Smooth muscle cell (in vitro differentiated cells): ENCODE measurements around the gene ITGA5. TPM values are rescaled to one million over a fixed set of nuclear protein-coding genes. Genes with fewer than 3 reads are reported as not detected.

ENCODE experiments used
- DNase-seq: peaks from one replicate; lab custom pipeline; 2025; ENCODE audit not compliant: unreplicated experiment; lab: John Stamatoyannopoulos, UW
- H2AFZ ChIP-seq: fragments of 200-600 bp; sonication (generic); 2 replicates; pipeline ENCODE4 v1.6.0; 2016; ENCODE audit warnings: antibody characterized with exemption, low read depth, mild to moderate bottlenecking
- H3F3A ChIP-seq: fragments of 200-600 bp; sonication (generic); 2 replicates; pipeline ENCODE4 v1.6.0; 2017; ENCODE audit warnings: antibody characterized with exemption, low read depth
- H3K27ac ChIP-seq: fragments of 200-600 bp; sonication (generic); 2 replicates; pipeline ENCODE4 v1.5.1; 2016; ENCODE audit warnings: low read depth, mild to moderate bottlenecking
- H3K27me3 ChIP-seq: fragments of 200-600 bp; sonication (generic); 2 replicates; pipeline ENCODE4 v1.6.1; 2016; ENCODE audit warnings: low read depth, mild to moderate bottlenecking
- H3K36me3 ChIP-seq: fragments of 200-600 bp; sonication (generic); 2 replicates; pipeline ENCODE4 v1.5.1; 2016; ENCODE audit warnings: low read depth
- H3K4me1 ChIP-seq: fragments of 200-600 bp; sonication (generic); 2 replicates; pipeline ENCODE4 v1.5.1; 2016; ENCODE audit warnings: low read depth
- H3K4me2 ChIP-seq: fragments of 200-600 bp; sonication (generic); 2 replicates; pipeline ENCODE4 v1.6.0; 2016; ENCODE audit warnings: mild to moderate bottlenecking
- H3K4me3 ChIP-seq: fragments of 200-600 bp; sonication (generic); 2 replicates; pipeline ENCODE4 v1.5.1; 2016; ENCODE audit warnings: mild to moderate bottlenecking
- H3K79me2 ChIP-seq: fragments of 200-600 bp; sonication (generic); 2 replicates; pipeline ENCODE4 v1.6.0; 2016; ENCODE audit warnings: low read depth, mild to moderate bottlenecking
- H3K9ac ChIP-seq: fragments of 200-600 bp; sonication (generic); 2 replicates; pipeline ENCODE4 v1.6.0; 2016; ENCODE audit warnings: low read depth
- H3K9me3 ChIP-seq: fragments of 200-600 bp; sonication (generic); replicated peaks from 2 replicates; pipeline ENCODE4 v1.5.1; 2016; ENCODE audit warnings: low read depth
- H4K20me1 ChIP-seq: fragments of 200-600 bp; sonication (generic); 2 replicates; pipeline ENCODE4 v1.6.0; 2016; ENCODE audit warnings: low read depth
- CTCF ChIP-seq: fragments of 200-600 bp; sonication (generic); IDR thresholded peaks from 2 replicates; pipeline ENCODE4 v1.5.1; 2017; ENCODE audit warnings: borderline replicate concordance, mild to moderate bottlenecking, antibody characterized with exemption; ENCODE audit not compliant: insufficient read depth, poor library complexity, severe bottlenecking
- WGBS: methylation state at CpG from one replicate; pipeline ENCODE4 v1.1.7; 2016; ENCODE audit warnings: low lambda C conversion rate; 5-methylcytosine and 5-hydroxymethylcytosine counted together
- polyA plus RNA-seq: library from polyadenylated mRNA; unstranded; fragments of >200 nt; fragmentation: Nextera tagmentation; extraction: Ambion mirVana; gene quantifications from 2 replicates; pipeline ENCODE4 v1.2.1, GENCODE V29; 2016
- total RNA-seq: library from RNA; depleted of rRNA; stranded (reverse); fragments of >200 nt; gene quantifications from 2 replicates; pipeline ENCODE4 v1.2.3, GENCODE V29; 2014

ITGA5 gene
- total and polyA plus RNA-seq, 2 experiments from 2014 or later, result 163 to 192 TPM

DNA sequence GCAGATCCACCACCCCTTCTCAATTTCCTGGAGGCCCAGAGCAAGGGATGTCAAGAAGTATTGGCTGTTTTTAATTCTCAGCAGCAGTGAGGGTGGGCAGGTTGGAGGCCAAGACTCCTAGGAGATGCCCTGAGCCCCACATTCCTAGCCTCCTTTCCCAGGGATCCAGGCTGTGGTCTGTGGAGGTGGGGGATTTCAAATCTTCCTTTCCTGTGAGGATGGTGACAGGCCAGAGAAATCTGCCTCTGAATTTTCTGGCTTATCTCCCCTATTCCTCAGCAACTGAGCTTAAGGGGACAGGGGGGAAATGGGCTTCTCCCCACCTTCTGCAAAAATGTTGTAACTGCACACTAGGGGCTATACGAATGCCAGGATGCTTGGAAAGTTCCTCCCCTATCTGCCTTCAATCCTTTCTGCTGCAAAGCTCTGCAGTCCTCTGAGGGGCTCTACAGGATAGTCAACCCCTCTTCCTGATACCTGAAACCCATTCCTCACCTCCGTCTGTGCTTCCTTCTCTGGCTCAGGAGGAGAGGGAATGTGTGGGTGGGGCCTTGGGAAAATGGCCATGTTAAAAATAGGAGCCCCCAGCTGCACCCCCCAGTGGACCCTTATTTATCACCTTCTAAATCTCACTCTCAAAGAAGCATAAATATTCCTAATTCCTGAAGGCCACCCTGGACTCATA, 61.4 kb downstream of the ITGA5 start:
- no peaks in the 10 kb centered on the region for H3K27me3 ChIP-seq
- H3K4me3 ChIP-seq, result peak overlapping the region; percentile 81
- H3K9me3 ChIP-seq, result no peaks in the 10 kb centered on the region
- H3K9ac ChIP-seq, result peak overlapping the region; percentile 34
- H3K27ac ChIP-seq, result peak overlapping the region; percentile 99
- H3K4me2 ChIP-seq, result peak overlapping the region; percentile 99
- DNase-seq, result no peak
- no peaks in the 10 kb centered on the region for H3K36me3 ChIP-seq
- H3K4me1 ChIP-seq, result peaks cover 71% of the 10 kb centered on the region
- H3F3A ChIP-seq, result peaks cover 8% of the 10 kb centered on the region
- 45% methylated on average over 2 of the region's 2 CpGs for WGBS
- no peak for TF ChIP-seq CTCF
- H2AFZ ChIP-seq, result no peak overlapping the region
- H4K20me1 ChIP-seq, result no peaks in the 10 kb centered on the region
- no peaks in the 10 kb centered on the region for H3K79me2 ChIP-seq

DNA sequence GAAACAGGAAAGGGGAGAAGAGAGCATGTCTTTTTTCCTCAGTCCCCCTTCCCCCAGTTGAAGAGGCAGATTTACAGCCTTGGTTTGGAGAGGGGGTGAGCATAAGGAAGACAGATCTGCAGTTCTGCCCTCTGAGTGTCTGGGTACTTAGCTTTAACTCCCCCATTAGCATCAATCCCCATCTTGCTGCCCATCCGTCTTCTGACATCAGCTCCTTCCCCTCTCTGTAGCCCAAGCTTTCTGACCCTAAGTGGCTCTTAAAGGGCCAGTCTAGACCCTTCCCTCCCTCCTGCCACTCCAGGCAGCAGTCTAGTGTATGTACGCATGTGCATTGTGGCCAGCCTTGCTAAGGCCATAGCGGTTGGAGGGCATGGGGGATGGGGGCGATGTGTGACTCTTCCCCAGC, 62.1 kb downstream of the ITGA5 start:
- Histone ChIP-seq H3K9me3 (no peaks in the 10 kb centered on the region), H3K4me2 (peak overlapping the region; percentile 99), H3K4me3 (no peak overlapping the region), H3K36me3 (no peaks in the 10 kb centered on the region), H3K27me3 (no peaks in the 10 kb centered on the region), H3K79me2 (no peaks in the 10 kb centered on the region), H3K4me1 (peaks cover 78% of the 10 kb centered on the region), H4K20me1 (no peaks in the 10 kb centered on the region), H3F3A (peaks cover 14% of the 10 kb centered on the region), H3K9ac (no peak overlapping the region), H3K27ac (peak overlapping the region; percentile 99), H2AFZ (no peak overlapping the region)
- 47% methylated on average over 4 of the region's 4 CpGs for WGBS
- no peak for TF ChIP-seq CTCF
- no peak for DNase-seq

- H2AFZ ChIP-seq, result no peak overlapping the region
- H3K4me1 ChIP-seq, result peaks cover 85% of the 10 kb centered on the region
- H4K20me1 ChIP-seq, result no peaks in the 10 kb centered on the region
- H3K9ac ChIP-seq, result no peak overlapping the region
- no peaks in the 10 kb centered on the region for H3K36me3 ChIP-seq
- 82% methylated on average over 3 of the region's 3 CpGs for WGBS
- H3K79me2 ChIP-seq, result no peaks in the 10 kb centered on the region
- TF ChIP-seq CTCF, result no peak
- no peak overlapping the region for H3K4me2 ChIP-seq
- H3F3A ChIP-seq, result peaks cover 20% of the 10 kb centered on the region
- no peak for DNase-seq
- H3K9me3 ChIP-seq, result no peaks in the 10 kb centered on the region
- H3K4me3 ChIP-seq, result no peak overlapping the region
- peak overlapping the region; percentile 7 for H3K27ac ChIP-seq
- H3K27me3 ChIP-seq, result no peaks in the 10 kb centered on the region
Measured at GRCh38 chr12:54356228-54356627, 62.8 kb downstream of the ITGA5 start.
